Body of pancreas (tissue), 4 donors: ENCODE data around the gene DYRK1A. TPM values are rescaled to one million over a fixed set of nuclear protein-coding genes. Genes with fewer than 3 reads are reported as not detected.

Experiments used
- ATAC-seq: fragments of 150-250 bp; one replicate; pipeline ENCODE4 v1.9.1; 2016
- DNase-seq, 4 donors: peaks; one replicate each; pipeline ENCODE4 v3.0.0-alpha.2; 2019
- H3K27ac ChIP-seq, 4 donors: fragments of 200-600 bp; sonication (generic); 1 replicate in 3 of 4; 2 replicates in 1 of 4; pipeline versions ENCODE4 v1.5.1 to v1.6.1; 2016 to 2019; ENCODE audit warnings: mild to moderate bottlenecking in 1 of 4, mixed read lengths in 1 of 4, moderate library complexity in 1 of 4
- H3K27me3 ChIP-seq, 2 donors: fragments of 200-600 bp; sonication (generic); one replicate each; pipeline ENCODE4 v1.6.0; 2016; ENCODE audit warnings: mild to moderate bottlenecking in 1 of 2
- H3K36me3 ChIP-seq, 2 donors: fragments of 200-600 bp; sonication (generic); replicated peaks in 1 of 2; 2 replicates each; pipeline ENCODE4 v1.5.1; 2016; ENCODE audit warnings: low read depth in 2 of 2; ENCODE audit not compliant: insufficient read depth in 1 of 2
- H3K4me1 ChIP-seq: fragments of 200-600 bp; sonication (generic); one replicate; pipeline ENCODE4 v1.6.0; 2016
- H3K4me3 ChIP-seq, 2 donors: fragments of 200-600 bp; sonication (generic); 1 replicate in 1 of 2; 2 replicates in 1 of 2; pipeline ENCODE4 v1.5.1; 2016 to 2019
- H3K9me3 ChIP-seq, 3 donors: fragments of 200-600 bp; sonication (generic); 1 replicate in 2 of 3; 2 replicates in 1 of 3; pipeline ENCODE4 v1.5.1; 2016
- CTCF ChIP-seq, 7 experiments: fragments of 450-650 bp in 4 of 7; fragments of 200-600 bp in 3 of 7; sonication (generic) in 3 of 7; IDR thresholded peaks; one replicate each; pipeline ENCODE4 v1.5.1; 2016 to 2019; ENCODE audit warnings: antibody characterized with exemption in 7 of 7
- POLR2A ChIP-seq, 3 donors: fragments of 450-650 bp; IDR thresholded peaks; one replicate each; pipeline ENCODE4 v1.6.1; 2016; ENCODE audit warnings: antibody characterized with exemption in 3 of 3, mild to moderate bottlenecking in 2 of 3
- WGBS, 2 donors: methylation state at CpG; one replicate each; pipeline ENCODE4 v1.1.5; 2017; 5-methylcytosine and 5-hydroxymethylcytosine counted together
- intact Hi-C: fragments of 100-400 bp; cut with DNase I; formaldehyde crosslinking; loops from one replicate; pipeline ENCODE4 v1.15.1; 2023
- total RNA-seq, 2 donors: library from RNA; depleted of rRNA; stranded (reverse); fragments of >200 nt; gene quantifications; one replicate each; pipeline ENCODE4 v1.1.0, GENCODE V29; 2016

DYRK1A gene
- total RNA-seq, 2 donors from 2014 or later = 42.5 to 44.1 TPM

- intact Hi-C loops = no loop called here
- TF ChIP-seq POLR2A (IDR thresholded peaks at IDR 0.05) (no peak), CTCF (IDR thresholded peaks at IDR 0.05) (no peak)
- Histone ChIP-seq H3K4me1 (peaks cover 64% of the 10 kb centered on the region), H3K27ac (no peak overlapping the region), H3K27me3 (no peaks in the 10 kb centered on the region), H3K36me3 (no peaks in the 10 kb centered on the region), H3K4me3 (no peak overlapping the region), H3K9me3 (no peaks in the 10 kb centered on the region)
- ATAC-seq (no peak), DNase-seq (no peak)
- WGBS, 2 donors = 70 to 78% methylated on average over 1 of the region's 1 CpG
Measured at GRCh38 chr21:37384416-37384815, 17.8 kb downstream of the DYRK1A start.

GRCh38 chr21:37385179-37385765 lies 18.7 kb downstream of the DYRK1A start:
- Histone ChIP-seq H3K4me1 (peaks cover 55% of the 10 kb centered on the region), H3K27me3 (no peaks in the 10 kb centered on the region), H3K27ac (no peak overlapping the region), H3K36me3 (no peaks in the 10 kb centered on the region), H3K9me3 (no peaks in the 10 kb centered on the region), H3K4me3 (no peak overlapping the region)
- WGBS, 2 donors = 74 to 76% methylated on average over 5 of the region's 5 CpGs
- DNase-seq (no peak), ATAC-seq (no peak)
- intact Hi-C loops = no loop called here
- TF ChIP-seq POLR2A (IDR thresholded peaks at IDR 0.05) (no peak), CTCF (IDR thresholded peaks at IDR 0.05) (no peak)

GRCh38 chr21:37386151-37386550 lies 19.6 kb downstream of the DYRK1A start:
- no peaks in the 10 kb centered on the region for H3K9me3 ChIP-seq
- peaks cover 49% of the 10 kb centered on the region for H3K4me1 ChIP-seq
- DNase-seq = no peak
- intact Hi-C loops = no loop called here
- H3K4me3 ChIP-seq = no peak overlapping the region
- ATAC-seq = no peak
- TF ChIP-seq CTCF (IDR thresholded peaks at IDR 0.05) = no peak
- TF ChIP-seq POLR2A (IDR thresholded peaks at IDR 0.05) = no peak
- no peaks in the 10 kb centered on the region for H3K36me3 ChIP-seq
- H3K27ac ChIP-seq = no peak overlapping the region
- 86 to 89% methylated on average over 8 of the region's 8 CpGs for WGBS, 2 donors
- no peaks in the 10 kb centered on the region for H3K27me3 ChIP-seq

GRCh38 chr21:37389456-37389855 lies 22.9 kb downstream of the DYRK1A start:
- Histone ChIP-seq H3K36me3 (no peaks in the 10 kb centered on the region), H3K27me3 (no peaks in the 10 kb centered on the region), H3K9me3 (no peaks in the 10 kb centered on the region), H3K4me3 (no peak overlapping the region), H3K4me1 (peaks cover 47% of the 10 kb centered on the region), H3K27ac (no peak overlapping the region)
- intact Hi-C loops = no loop called here
- 70 to 82% methylated on average over 5 of the region's 5 CpGs for WGBS, 2 donors
- DNase-seq = no peak
- ATAC-seq = no peak
- TF ChIP-seq CTCF (IDR thresholded peaks at IDR 0.05) (no peak), POLR2A (IDR thresholded peaks at IDR 0.05) (no peak)

- H3K9me3 ChIP-seq = no peaks in the 10 kb centered on the region
- no peaks in the 10 kb centered on the region for H3K27me3 ChIP-seq
- H3K27ac ChIP-seq = no peak overlapping the region
- ATAC-seq (no peak), DNase-seq (no peak)
- no peak overlapping the region for H3K4me3 ChIP-seq
- intact Hi-C loops = no loop called here
- TF ChIP-seq CTCF (IDR thresholded peaks at IDR 0.05) (no peak), POLR2A (IDR thresholded peaks at IDR 0.05) (no peak)
- H3K36me3 ChIP-seq = no peaks in the 10 kb centered on the region
- H3K4me1 ChIP-seq = peaks cover 33% of the 10 kb centered on the region
- 21 to 25% methylated on average over 3 of the region's 3 CpGs for WGBS, 2 donors
Measured at GRCh38 chr21:37391666-37392065, 25.1 kb downstream of the DYRK1A start.
